Stimulated activated effector memory CD8-positive, alpha-beta T cell treated with anti-CD3 and anti-CD28 coated beads, Interleukin-12 subunit alpha, Interleukin-12 subunit beta, amount 100 ng/mL, for 72 hours (primary cell): Measurements from ENCODE around the gene B3GNT8.
"Not testable (repeated sequence)": the region's sequence is repeated elsewhere in the genome, so short reads cannot be mapped to it uniquely, and the experiment has no call there.

Experiments
- ATAC-seq: fragments of 150-1000 bp; cut with Tn5 transposase; 2 replicates; pipeline ENCODE4 v1.10.0; 2021
- DNase-seq, 2 donors: peaks; one replicate each; pipeline ENCODE4 v3.0.0; 2021 to 2022; ENCODE audit warnings: low spot score in 2 of 2
- H3K27ac Mint-ChIP-seq: one replicate; pipeline ENCODE4 v1.8.0; 2022; ENCODE audit warnings: mild to moderate bottlenecking, mixed read lengths
- H3K36me3 Mint-ChIP-seq: one replicate; pipeline ENCODE4 v1.8.0; 2022; ENCODE audit warnings: mild to moderate bottlenecking, mixed read lengths
- H3K4me1 Mint-ChIP-seq: one replicate; pipeline ENCODE4 v1.8.0; 2022; ENCODE audit warnings: mixed read lengths
- H3K4me3 Mint-ChIP-seq: one replicate; pipeline ENCODE4 v1.8.0; 2022; ENCODE audit warnings: mild to moderate bottlenecking, mixed read lengths
- H3K9me3 Mint-ChIP-seq: one replicate; pipeline ENCODE4 v1.8.0; 2022; ENCODE audit warnings: mixed read lengths

Gene B3GNT8

GRCh38 chr19:41411100-41411967, 15.8 kb downstream of the B3GNT8 start:
- no peaks in the 10 kb centered on the region for H3K9me3 Mint-ChIP-seq
- H3K27ac Mint-ChIP-seq: peak overlapping the region; percentile 50
- ATAC-seq: no peak
- H3K4me1 Mint-ChIP-seq: peaks cover 15% of the 10 kb centered on the region
- DNase-seq: no peak
- peaks cover 42% of the 10 kb centered on the region for H3K36me3 Mint-ChIP-seq
- no peak overlapping the region for H3K4me3 Mint-ChIP-seq

DNA sequence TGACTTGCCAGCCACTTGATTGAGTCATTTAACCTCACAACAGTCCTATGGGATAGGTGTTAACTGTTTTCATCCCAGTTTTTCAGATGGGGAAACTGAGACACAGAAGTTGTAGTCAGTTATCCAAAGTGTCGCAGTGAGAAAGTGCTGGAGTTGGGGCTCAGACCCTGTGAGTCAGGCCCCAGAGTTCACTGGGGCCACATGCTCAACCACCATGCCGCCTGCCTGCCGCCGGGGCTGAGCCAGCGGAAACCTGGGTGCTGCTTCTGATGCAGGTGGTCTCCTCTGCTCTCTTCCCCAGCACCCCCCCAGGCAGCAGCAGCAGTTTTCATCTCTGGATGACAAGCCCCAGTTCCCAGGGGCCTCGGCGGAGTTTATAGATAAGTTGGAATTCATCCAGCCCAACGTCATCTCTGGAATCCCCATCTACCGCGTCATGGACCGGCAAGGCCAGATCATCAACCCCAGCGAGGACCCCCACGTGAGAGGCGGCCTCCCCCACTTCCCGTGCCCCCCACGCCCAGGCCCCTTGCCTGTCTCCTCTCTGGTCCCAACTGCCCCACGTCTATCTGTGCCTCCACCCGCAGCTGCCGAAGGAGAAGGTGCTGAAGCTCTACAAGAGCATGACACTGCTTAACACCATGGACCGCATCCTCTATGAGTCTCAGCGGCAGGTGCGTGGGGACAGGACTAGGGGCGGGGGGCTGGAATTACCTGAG, 16.7 kb downstream of the B3GNT8 start:
- Mint-ChIP-seq H3K9me3 (no peaks in the 10 kb centered on the region), H3K36me3 (peaks cover 33% of the 10 kb centered on the region), H3K4me3 (no peak overlapping the region), H3K27ac (peak overlapping the region; percentile 53), H3K4me1 (peaks cover 15% of the 10 kb centered on the region)
- DNase-seq (no peak), ATAC-seq (no peak)

GRCh38 chr19:41409288-41409687, 17.9 kb downstream of the B3GNT8 start:
- Mint-ChIP-seq H3K4me1 (peaks cover 15% of the 10 kb centered on the region), H3K9me3 (no peaks in the 10 kb centered on the region), H3K36me3 (peaks cover 27% of the 10 kb centered on the region), H3K4me3 (no peak overlapping the region), H3K27ac (peak overlapping the region; percentile 53)
- no peak for DNase-seq
- ATAC-seq: no peak

DNA sequence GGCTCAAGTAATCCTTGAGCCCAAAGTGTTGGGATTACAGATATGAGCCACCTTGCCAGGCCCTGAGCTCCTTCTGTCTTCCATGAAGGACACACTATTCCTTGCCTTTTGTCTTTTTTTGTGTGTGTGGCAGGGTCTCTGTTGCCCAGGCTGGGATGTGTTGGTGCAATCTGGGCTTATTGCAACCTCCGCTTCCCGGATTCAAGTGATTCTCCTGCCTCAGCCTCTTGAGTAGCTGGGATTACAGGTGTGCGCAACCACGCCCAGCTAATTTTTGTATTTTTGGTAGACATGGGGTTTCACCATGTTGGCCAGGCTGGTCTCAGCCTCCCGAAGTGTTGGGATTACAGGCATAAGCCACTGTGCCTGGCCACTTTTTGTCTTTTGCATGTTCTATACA, 18.3 kb downstream of the B3GNT8 start:
- H3K9me3 Mint-ChIP-seq, DNase-seq, ATAC-seq, H3K4me3 Mint-ChIP-seq: not testable (repeated sequence)
- Mint-ChIP-seq H3K36me3 (peaks cover 23% of the 10 kb centered on the region), H3K27ac (peak overlapping the region; percentile 53), H3K4me1 (peaks cover 15% of the 10 kb centered on the region)

DNA sequence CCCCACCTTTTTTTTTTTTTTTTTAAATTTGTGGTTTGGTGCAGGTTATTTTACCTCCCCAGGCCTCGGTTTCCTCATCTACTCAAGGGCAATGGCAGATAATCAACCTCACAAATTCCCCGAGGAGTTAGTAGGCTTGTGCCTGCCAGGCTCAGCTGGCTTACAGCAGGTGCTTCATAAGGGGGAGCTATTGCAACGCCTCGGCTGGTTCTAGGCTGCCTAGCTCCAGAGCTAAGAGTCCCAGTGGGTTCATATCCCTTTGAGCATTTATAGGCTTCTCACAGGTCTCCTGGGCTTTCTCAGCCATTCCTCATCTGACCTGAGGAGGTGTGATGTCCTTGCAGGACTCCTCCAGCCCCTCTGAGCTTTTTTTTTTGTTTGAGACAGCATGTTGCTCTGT, 18.9 kb downstream of the B3GNT8 start:
- DNase-seq (no peak), ATAC-seq (no peak)
- Mint-ChIP-seq H3K4me1 (peaks cover 15% of the 10 kb centered on the region), H3K4me3 (no peak overlapping the region), H3K27ac (no peak overlapping the region), H3K36me3 (peaks cover 19% of the 10 kb centered on the region), H3K9me3 (no peaks in the 10 kb centered on the region)

- Mint-ChIP-seq H3K4me3 (no peak overlapping the region), H3K27ac (no peak overlapping the region), H3K9me3 (no peaks in the 10 kb centered on the region), H3K36me3 (peaks cover 16% of the 10 kb centered on the region), H3K4me1 (peaks cover 15% of the 10 kb centered on the region)
- DNase-seq: no peak
- ATAC-seq: no peak
These were observed 19.9 kb downstream of the B3GNT8 start for GRCh38 chr19:41407271-41407670.

DNA sequence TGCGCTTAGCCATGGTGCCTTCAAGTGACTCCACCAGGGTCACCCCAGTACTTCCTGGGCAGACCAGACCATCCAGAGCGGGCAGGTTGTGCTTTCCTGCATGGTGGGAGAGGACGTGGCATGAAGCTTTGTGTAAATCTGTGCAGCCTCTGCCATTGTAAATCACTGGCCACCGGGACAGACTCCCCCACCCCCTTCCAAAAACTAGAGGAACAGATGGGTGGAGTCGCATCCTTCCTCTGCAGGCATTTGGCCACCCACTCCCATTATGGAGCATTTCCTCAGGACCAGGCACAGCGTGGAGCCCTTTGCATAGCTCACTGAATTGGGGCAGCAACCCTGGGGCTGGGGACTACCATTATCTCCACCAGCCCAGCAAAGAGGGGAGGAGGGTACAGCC, 21.4 kb downstream of the B3GNT8 start:
- no peak overlapping the region for H3K27ac Mint-ChIP-seq
- H3K4me3 Mint-ChIP-seq: no peak overlapping the region
- DNase-seq (no peak), ATAC-seq (no peak)
- no peaks in the 10 kb centered on the region for H3K9me3 Mint-ChIP-seq
- peaks cover 25% of the 10 kb centered on the region for H3K4me1 Mint-ChIP-seq
- peaks cover 21% of the 10 kb centered on the region for H3K36me3 Mint-ChIP-seq

DNA sequence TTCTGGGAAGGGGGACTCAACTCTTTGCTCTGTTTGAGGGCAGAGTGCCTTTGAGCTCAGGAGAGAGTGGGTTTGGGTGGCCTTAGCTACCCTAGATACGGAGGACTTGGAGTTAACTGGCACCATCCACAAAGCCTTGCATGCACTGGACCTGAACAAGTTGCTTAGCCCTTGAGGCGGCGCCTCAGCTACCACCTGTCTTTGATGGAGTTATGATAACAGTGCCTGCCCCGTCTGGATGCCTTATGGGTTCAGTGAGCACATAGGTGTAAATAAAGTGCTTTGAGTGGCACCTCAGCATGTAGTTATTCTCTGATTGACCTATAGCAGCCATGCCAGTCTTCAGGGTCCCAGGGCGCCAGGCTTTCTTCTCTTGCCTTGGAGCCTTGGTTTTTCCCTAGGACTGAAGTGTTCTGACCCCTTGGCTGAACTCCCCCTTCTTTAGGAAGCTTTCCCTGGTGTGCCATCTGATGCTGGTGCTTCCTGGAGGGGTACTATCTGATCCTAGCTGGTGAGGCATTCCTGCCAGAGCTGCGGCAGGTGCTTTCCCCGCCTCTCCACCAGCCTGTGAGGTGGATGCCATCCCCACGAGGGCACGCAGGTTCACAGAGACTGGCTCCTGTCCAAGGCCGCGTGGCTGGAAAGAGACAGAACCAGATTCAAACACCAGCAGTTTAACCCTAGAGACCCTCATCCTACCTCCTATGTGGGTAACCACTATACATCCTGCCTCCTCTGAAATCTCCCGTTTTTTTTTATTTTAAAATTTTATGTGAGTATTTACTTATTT, 23.8 kb downstream of the B3GNT8 start:
- peaks cover 25% of the 10 kb centered on the region for H3K4me1 Mint-ChIP-seq
- peak overlapping the region; percentile 26 for H3K27ac Mint-ChIP-seq
- no peak overlapping the region for H3K4me3 Mint-ChIP-seq
- DNase-seq (no peak), ATAC-seq (no peak)
- no peaks in the 10 kb centered on the region for H3K9me3 Mint-ChIP-seq
- peaks cover 16% of the 10 kb centered on the region for H3K36me3 Mint-ChIP-seq

- Mint-ChIP-seq H3K4me1 (peaks cover 38% of the 10 kb centered on the region), H3K4me3 (no peak overlapping the region), H3K36me3 (peaks cover 21% of the 10 kb centered on the region), H3K27ac (peak overlapping the region; percentile 59), H3K9me3 (no peaks in the 10 kb centered on the region)
- ATAC-seq (no peak), DNase-seq (no peak)
These were observed 25.2 kb downstream of the B3GNT8 start for GRCh38 chr19:41402010-41402409.

- H3K27ac Mint-ChIP-seq: peak overlapping the region; percentile 59
- peaks cover 23% of the 10 kb centered on the region for H3K36me3 Mint-ChIP-seq
These were observed 25.7 kb downstream of the B3GNT8 start for GRCh38 chr19:41401483-41401882.

GRCh38 chr19:41399525-41399924, 27.6 kb downstream of the B3GNT8 start:
- DNase-seq (no peak), ATAC-seq (no peak)
- Mint-ChIP-seq H3K36me3 (peaks cover 17% of the 10 kb centered on the region), H3K27ac (peak overlapping the region; percentile 100), H3K4me1 (peaks cover 57% of the 10 kb centered on the region), H3K4me3 (peak overlapping the region; percentile 99), H3K9me3 (no peaks in the 10 kb centered on the region)

More at GRCh38 chr19:41401483-41401882, 25.7 kb downstream of the B3GNT8 start:
- Mint-ChIP-seq H3K9me3 (no peaks in the 10 kb centered on the region), H3K4me3 (no peak overlapping the region), H3K4me1 (peaks cover 41% of the 10 kb centered on the region)
- DNase-seq: no peak
- no peak for ATAC-seq

DNA sequence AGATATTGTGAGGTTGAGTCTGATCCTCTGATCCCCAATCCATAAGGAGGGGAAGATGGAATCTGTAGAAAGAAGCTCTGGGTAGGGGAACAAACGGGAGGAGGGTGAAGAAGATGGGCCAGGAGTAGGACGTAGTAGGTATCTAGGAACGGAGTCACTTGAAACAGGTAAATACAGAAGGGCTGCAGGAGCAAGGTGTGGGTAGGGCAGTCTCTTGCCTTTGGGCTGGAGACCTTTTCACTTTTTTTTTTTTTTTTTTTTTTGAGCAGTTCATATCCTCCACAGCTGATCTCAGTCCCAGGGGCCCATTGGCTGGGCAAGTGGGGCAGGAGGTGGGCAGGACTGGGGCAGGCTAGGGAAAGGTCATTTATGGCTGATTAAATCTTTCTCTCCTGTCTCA, 28.1 kb downstream of the B3GNT8 start:
- Mint-ChIP-seq H3K4me1 (peaks cover 57% of the 10 kb centered on the region), H3K4me3 (peak overlapping the region; percentile 99), H3K27ac (peak overlapping the region; percentile 100), H3K36me3 (peaks cover 21% of the 10 kb centered on the region), H3K9me3 (no peaks in the 10 kb centered on the region)
- DNase-seq: no peak
- no peak for ATAC-seq

DNA sequence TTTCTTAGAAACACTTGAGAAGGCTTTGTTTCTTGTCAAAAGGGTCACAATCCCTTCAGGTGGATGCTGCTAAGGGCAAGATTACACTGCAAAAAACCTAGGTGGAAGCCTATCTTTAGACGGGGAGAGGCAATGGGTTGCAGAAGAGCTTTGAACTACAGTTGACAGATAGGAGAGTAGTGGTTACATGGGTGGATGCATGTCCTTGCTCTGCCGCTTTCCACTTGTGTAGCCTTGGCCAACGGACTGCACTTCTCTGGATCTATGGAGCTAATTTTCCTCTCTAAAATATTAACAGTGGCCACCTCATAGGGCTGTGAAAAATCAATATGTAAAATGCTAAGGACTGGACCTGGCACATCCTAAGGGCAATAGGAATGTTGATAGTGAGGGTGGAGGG, 28.6 kb downstream of the B3GNT8 start:
- DNase-seq (no peak), ATAC-seq (no peak)
- H3K4me1 Mint-ChIP-seq: peaks cover 57% of the 10 kb centered on the region
- peak overlapping the region; percentile 99 for H3K4me3 Mint-ChIP-seq
- no peaks in the 10 kb centered on the region for H3K9me3 Mint-ChIP-seq
- peaks cover 26% of the 10 kb centered on the region for H3K36me3 Mint-ChIP-seq
- peak overlapping the region; percentile 100 for H3K27ac Mint-ChIP-seq

DNA sequence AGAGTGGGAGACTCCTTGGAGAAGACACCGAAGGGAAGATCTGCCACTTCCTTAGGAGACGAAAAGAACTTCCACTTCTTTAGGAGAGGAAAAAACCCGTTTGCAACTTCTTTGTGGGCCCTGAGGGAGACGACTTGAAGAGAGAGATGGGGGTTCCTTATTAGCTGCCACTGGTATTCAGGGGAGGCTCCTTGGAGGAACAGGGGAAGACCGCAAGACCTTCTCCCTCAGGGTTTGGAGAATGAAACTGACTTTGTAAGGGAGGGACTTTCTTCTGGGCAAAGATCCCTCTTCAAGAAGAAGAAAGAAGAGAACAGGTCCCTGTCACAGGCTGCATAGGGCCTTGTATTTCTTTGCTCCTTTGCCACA, 29.1 kb downstream of the B3GNT8 start:
- ATAC-seq: no peak
- H3K36me3 Mint-ChIP-seq: peaks cover 27% of the 10 kb centered on the region
- H3K4me1 Mint-ChIP-seq: peaks cover 57% of the 10 kb centered on the region
- DNase-seq: no peak
- H3K4me3 Mint-ChIP-seq: peak overlapping the region; percentile 99
- H3K9me3 Mint-ChIP-seq: no peaks in the 10 kb centered on the region
- H3K27ac Mint-ChIP-seq: peak overlapping the region; percentile 100
